Vagina (tissue), 2 donors: ENCODE data around the gene ALG11. TPM values are rescaled to one million over a fixed set of nuclear protein-coding genes. Genes with fewer than 3 reads are reported as not detected.

ENCODE experiments used
- DNase-seq, 2 donors: peaks; one replicate each; pipeline ENCODE4 v3.0.0-alpha.2; 2017; ENCODE audit errors: extremely low spot score in 2 of 2
- H3K27ac ChIP-seq: fragments of 200-600 bp; sonication (generic); one replicate; pipeline ENCODE4 v1.5.1; 2019
- H3K27me3 ChIP-seq: fragments of 200-600 bp; sonication (generic); one replicate; pipeline ENCODE4 v1.5.1; 2019
- H3K36me3 ChIP-seq, 2 donors: fragments of 200-600 bp; sonication (generic); one replicate each; pipeline ENCODE4 v1.5.1; 2017 to 2019
- H3K4me1 ChIP-seq: fragments of 200-600 bp; sonication (generic); one replicate; pipeline ENCODE4 v1.5.1; 2019
- H3K4me3 ChIP-seq, 2 donors: fragments of 200-600 bp; sonication (generic); 1 replicate in 1 of 2; 2 replicates in 1 of 2; pipeline ENCODE4 v1.5.1; 2016 to 2019
- H3K9me3 ChIP-seq: fragments of 200-600 bp; sonication (generic); one replicate; pipeline ENCODE4 v1.5.1; 2019
- POLR2A ChIP-seq, 2 donors: fragments of 450-650 bp; IDR thresholded peaks; one replicate each; pipeline ENCODE4 v1.6.1; 2017; ENCODE audit warnings: antibody characterized with exemption in 2 of 2, mild to moderate bottlenecking in 2 of 2, moderate library complexity in 2 of 2
- POLR2AphosphoS5 ChIP-seq, 2 donors: sonication (generic); formaldehyde crosslinking; IDR thresholded peaks; one replicate each; pipeline ENCODE4 v1.9.0; 2017; ENCODE audit warnings: antibody characterized with exemption in 2 of 2, mild to moderate bottlenecking in 2 of 2, low read depth in 1 of 2; ENCODE audit not compliant: insufficient read depth in 1 of 2
- intact Hi-C: fragments of 100-400 bp; cut with DNase I; formaldehyde crosslinking; loops from one replicate; pipeline ENCODE4 v1.15.1; 2023
- total RNA-seq: library from RNA; depleted of rRNA; stranded (reverse); fragments of >200 nt; gene quantifications from one replicate; pipeline ENCODE4 v1.2.3, GENCODE V29; 2016
- TF ChIP-seq, protein P1 (sequence below), 3 experiments: fragments of 450-650 bp in 2 of 3; fragments of 200-600 bp in 1 of 3; sonication (generic) in 1 of 3; IDR thresholded peaks; one replicate each; pipeline ENCODE4 v1.5.1; 2017 to 2019; ENCODE audit warnings: antibody characterized with exemption in 3 of 3, mild to moderate bottlenecking in 2 of 3, moderate library complexity in 2 of 3

The ALG11 gene
- total RNA-seq, 1 donor from 2014 or later: 12.5 TPM

DNA sequence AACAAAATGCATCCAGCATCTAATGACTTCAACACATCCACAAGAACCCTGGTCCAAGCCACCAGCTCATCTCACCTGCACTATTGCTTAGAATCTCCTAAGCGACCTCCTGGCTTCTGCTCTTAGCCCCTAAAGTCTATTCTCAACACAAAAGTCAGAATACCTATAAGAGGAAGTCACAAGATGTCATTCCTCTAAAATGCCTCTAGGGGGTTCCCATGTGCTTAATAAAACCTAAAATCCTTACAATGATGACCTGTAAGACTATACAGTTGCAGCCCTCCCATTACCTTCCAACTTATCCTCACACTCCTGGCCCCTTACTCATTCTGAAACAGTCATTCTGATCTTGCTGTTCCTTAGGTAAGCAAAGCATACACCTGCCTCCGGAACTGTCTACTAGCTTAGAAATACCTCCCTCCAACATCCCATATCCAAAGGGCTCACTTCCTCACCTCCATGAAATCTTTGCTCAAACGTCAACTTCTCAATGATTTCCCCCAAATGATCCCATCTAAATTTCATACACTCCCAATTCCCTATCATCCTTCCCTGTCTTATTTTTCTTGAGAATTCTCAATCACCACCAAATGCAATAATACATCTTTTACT, 11.0 kb upstream of the ALG11 start:
- H3K36me3 ChIP-seq: no peaks in the 10 kb centered on the region
- no peaks in the 10 kb centered on the region for H3K27me3 ChIP-seq
- TF ChIP-seq POLR2AphosphoS5 (IDR thresholded peaks at IDR 0.05; ENCODE audit: insufficient read depth in 1 of 2, low read depth in 1 of 2): no peak
- TF ChIP-seq, protein P1, sequence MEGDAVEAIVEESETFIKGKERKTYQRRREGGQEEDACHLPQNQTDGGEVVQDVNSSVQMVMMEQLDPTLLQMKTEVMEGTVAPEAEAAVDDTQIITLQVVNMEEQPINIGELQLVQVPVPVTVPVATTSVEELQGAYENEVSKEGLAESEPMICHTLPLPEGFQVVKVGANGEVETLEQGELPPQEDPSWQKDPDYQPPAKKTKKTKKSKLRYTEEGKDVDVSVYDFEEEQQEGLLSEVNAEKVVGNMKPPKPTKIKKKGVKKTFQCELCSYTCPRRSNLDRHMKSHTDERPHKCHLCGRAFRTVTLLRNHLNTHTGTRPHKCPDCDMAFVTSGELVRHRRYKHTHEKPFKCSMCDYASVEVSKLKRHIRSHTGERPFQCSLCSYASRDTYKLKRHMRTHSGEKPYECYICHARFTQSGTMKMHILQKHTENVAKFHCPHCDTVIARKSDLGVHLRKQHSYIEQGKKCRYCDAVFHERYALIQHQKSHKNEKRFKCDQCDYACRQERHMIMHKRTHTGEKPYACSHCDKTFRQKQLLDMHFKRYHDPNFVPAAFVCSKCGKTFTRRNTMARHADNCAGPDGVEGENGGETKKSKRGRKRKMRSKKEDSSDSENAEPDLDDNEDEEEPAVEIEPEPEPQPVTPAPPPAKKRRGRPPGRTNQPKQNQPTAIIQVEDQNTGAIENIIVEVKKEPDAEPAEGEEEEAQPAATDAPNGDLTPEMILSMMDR (IDR thresholded peaks at IDR 0.05): peak in 2 of 3 experiments; percentile 43 to 57
- no peak for TF ChIP-seq POLR2A (IDR thresholded peaks at IDR 0.05)
- intact Hi-C loops: no loop called here
- no peak overlapping the region for H3K4me3 ChIP-seq
- peaks cover 3% of the 10 kb centered on the region for H3K4me1 ChIP-seq
- DNase-seq: no peak
- H3K27ac ChIP-seq: no peak overlapping the region
- no peaks in the 10 kb centered on the region for H3K9me3 ChIP-seq

DNA sequence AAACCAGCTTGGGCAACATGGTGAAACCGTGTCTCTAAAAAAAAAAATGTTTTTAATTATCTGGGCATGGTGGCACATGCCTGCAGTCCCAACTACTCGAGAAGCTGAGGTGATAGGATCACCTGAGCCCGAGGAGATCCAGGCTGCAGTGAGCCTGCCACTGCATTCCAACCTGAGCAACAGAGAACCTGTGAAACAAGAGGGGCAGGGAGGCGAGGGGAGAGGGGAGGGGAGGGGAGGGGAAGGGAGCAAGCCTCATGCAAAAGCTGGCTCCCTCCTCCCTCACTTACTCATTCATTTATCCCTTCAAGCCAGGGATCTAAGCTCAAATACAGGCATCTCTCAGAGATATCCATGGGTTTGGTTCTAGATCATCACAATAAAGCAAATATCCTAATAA, 9.8 kb upstream of the ALG11 start:
- intact Hi-C loops: no loop called here
- TF ChIP-seq POLR2A (IDR thresholded peaks at IDR 0.05): no peak
- TF ChIP-seq, protein P1 (IDR thresholded peaks at IDR 0.05): no peak
- TF ChIP-seq POLR2AphosphoS5 (IDR thresholded peaks at IDR 0.05; ENCODE audit: insufficient read depth in 1 of 2, low read depth in 1 of 2): no peak
- Histone ChIP-seq H3K27ac (no peak overlapping the region), H3K27me3 (no peaks in the 10 kb centered on the region), H3K4me3 (no peak overlapping the region), H3K36me3 (no peaks in the 10 kb centered on the region), H3K9me3 (no peaks in the 10 kb centered on the region), H3K4me1 (no peaks in the 10 kb centered on the region)
- DNase-seq: no peak

DNA sequence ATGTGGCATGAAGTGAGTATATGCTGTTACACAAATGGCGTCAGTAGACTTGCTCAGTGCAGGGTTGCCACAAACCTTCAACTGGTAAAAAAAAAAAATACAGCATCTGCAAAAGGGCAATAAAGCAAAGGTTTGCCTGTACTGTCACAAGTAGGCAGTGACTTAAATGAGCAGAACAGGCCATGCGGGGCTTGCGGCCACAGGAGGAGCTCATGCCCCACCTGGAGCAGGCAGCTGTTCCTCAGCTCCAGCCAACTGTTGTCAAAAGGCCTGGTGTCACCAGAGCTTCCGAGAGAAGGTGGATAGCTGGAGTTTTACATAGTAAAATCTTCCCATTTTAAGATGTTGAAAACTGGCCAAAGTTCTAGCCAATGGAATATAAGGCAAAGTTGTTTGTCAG, 8.7 kb upstream of the ALG11 start:
- Histone ChIP-seq H3K9me3 (no peaks in the 10 kb centered on the region), H3K27me3 (no peaks in the 10 kb centered on the region), H3K36me3 (no peaks in the 10 kb centered on the region), H3K27ac (no peak overlapping the region), H3K4me3 (no peak overlapping the region), H3K4me1 (no peaks in the 10 kb centered on the region)
- DNase-seq: no peak
- intact Hi-C loops: no loop called here
- TF ChIP-seq POLR2AphosphoS5 (IDR thresholded peaks at IDR 0.05; ENCODE audit: insufficient read depth in 1 of 2, low read depth in 1 of 2): no peak
- no peak for TF ChIP-seq POLR2A (IDR thresholded peaks at IDR 0.05)

DNA sequence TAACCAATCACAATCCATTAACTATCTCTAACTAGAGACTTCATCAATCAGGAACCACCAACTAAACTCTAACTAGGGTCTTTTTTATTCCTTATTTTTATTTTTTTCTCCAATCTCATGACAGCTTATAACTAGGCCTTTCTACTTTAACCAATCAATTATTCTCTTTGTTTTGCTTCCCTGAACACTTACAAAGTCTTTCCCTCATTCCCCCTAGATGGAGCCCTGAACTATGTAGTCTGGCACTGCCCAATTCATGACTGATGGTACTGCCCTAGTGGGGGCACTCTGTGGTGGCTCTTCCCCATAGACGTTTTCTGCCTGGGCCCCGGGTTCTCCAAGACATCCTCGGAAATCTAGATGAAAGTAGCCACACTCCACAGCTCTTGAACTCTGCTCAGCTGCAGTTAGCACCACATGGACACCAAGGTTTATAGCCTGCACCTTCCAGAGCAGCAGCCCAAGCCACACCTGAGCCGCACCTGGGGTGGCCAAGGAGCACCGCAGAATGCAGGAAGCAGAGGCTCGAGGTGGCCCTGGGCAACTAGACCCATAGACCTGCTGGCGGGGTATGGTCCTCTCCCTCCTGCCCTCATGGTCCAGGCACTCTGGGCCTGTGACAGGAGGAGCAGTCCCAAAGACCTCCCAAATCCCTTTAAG, 7.6 kb upstream of the ALG11 start:
- no peak for DNase-seq
- H3K9me3 ChIP-seq: no peaks in the 10 kb centered on the region
- TF ChIP-seq, protein P1 (IDR thresholded peaks at IDR 0.05): no peak
- TF ChIP-seq POLR2AphosphoS5 (IDR thresholded peaks at IDR 0.05; ENCODE audit: insufficient read depth in 1 of 2, low read depth in 1 of 2) (no peak), POLR2A (IDR thresholded peaks at IDR 0.05) (no peak)
- no peaks in the 10 kb centered on the region for H3K4me1 ChIP-seq
- H3K36me3 ChIP-seq: no peaks in the 10 kb centered on the region
- no peaks in the 10 kb centered on the region for H3K27me3 ChIP-seq
- no peak overlapping the region for H3K27ac ChIP-seq
- no peak overlapping the region for H3K4me3 ChIP-seq
- intact Hi-C loops: no loop called here

DNA sequence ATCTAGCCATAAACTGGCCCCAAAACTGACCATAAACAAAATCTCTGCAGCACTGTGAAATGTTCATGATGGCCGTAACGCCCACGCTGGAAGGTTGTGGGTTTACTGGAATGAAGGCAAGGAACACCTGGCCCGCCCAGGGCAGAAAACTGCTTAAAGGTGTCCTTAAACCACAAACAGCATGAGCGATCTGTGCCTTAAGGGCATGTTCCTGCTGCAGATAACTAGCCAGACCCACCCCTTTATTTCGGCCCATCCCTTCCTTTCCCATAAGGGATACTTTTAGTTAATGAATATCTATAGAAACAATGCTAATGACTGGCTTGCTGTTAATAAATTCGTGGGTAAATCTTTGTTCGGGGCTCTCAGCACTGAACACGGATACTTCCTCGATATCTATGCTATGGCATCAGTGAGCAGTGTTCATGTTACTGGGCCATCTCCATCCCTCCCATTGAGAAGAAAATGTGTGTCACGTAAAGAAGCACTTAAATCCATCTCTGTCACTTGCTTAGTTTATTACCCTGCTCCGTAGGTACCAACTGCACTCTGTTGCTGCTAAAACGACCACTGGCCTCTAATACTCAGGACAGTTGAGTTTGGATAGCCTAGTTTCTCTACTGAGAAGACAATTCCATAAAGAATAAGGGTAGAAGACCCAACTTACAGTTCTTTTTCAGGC, 6.2 kb upstream of the ALG11 start:
- Histone ChIP-seq H3K27ac (no peak overlapping the region), H3K9me3 (no peaks in the 10 kb centered on the region), H3K27me3 (no peaks in the 10 kb centered on the region), H3K36me3 (no peaks in the 10 kb centered on the region), H3K4me3 (no peak overlapping the region), H3K4me1 (no peaks in the 10 kb centered on the region)
- intact Hi-C loops: no loop called here
- TF ChIP-seq, protein P1 (IDR thresholded peaks at IDR 0.05): no peak
- TF ChIP-seq POLR2AphosphoS5 (IDR thresholded peaks at IDR 0.05; ENCODE audit: insufficient read depth in 1 of 2, low read depth in 1 of 2): no peak
- TF ChIP-seq POLR2A (IDR thresholded peaks at IDR 0.05): no peak
- DNase-seq: no peak
